Peyer's patch (tissue), 4 donors: ENCODE data around the gene AFF2. TPM values are rescaled to one million over a fixed set of nuclear protein-coding genes. Genes with fewer than 3 reads are reported as not detected.

Source experiments
- DNase-seq, 3 donors: peaks; one replicate each; pipeline ENCODE4 v3.0.0-alpha.2; 2017 to 2019
- H3K27ac ChIP-seq, 4 donors: fragments of 200-600 bp; sonication (generic); one replicate each; pipeline ENCODE4 v1.5.1; 2016 to 2019
- H3K27me3 ChIP-seq, 2 donors: fragments of 200-600 bp; sonication (generic); one replicate each; pipeline ENCODE4 v1.5.1; 2019
- H3K36me3 ChIP-seq, 3 donors: fragments of 200-600 bp; sonication (generic); one replicate each; pipeline ENCODE4 v1.5.1; 2016 to 2019
- H3K4me1 ChIP-seq, 4 donors: fragments of 200-600 bp; sonication (generic); one replicate each; pipeline ENCODE4 v1.5.1; 2016 to 2019
- H3K4me3 ChIP-seq, 4 donors: fragments of 200-600 bp; sonication (generic); 1 replicate in 3 of 4; 2 replicates in 1 of 4; pipeline ENCODE4 v1.5.1; 2016 to 2019; ENCODE audit warnings: mild to moderate bottlenecking in 1 of 4
- H3K9me3 ChIP-seq, 4 donors: fragments of 200-600 bp; sonication (generic); one replicate each; pipeline ENCODE4 v1.5.1; 2016 to 2019; ENCODE audit warnings: mild to moderate bottlenecking in 1 of 4
- POLR2A ChIP-seq, 2 donors: fragments of 450-650 bp; IDR thresholded peaks; one replicate each; pipeline ENCODE4 v1.5.1; 2017; ENCODE audit warnings: antibody characterized with exemption in 2 of 2, mild to moderate bottlenecking in 2 of 2, moderate library complexity in 2 of 2
- total RNA-seq, 4 donors: library from RNA; depleted of rRNA; stranded (reverse); fragments of >200 nt; gene quantifications; one replicate each; pipeline ENCODE4 v1.1.0, GENCODE V29; 2016
- TF ChIP-seq, protein P1 (sequence below), 6 experiments: fragments of 450-650 bp in 4 of 6; fragments of 200-600 bp in 2 of 6; sonication (generic) in 1 of 6; IDR thresholded peaks; one replicate each; pipeline ENCODE4 v1.5.1; 2017 to 2019; ENCODE audit warnings: antibody characterized with exemption in 6 of 6, mild to moderate bottlenecking in 3 of 6, moderate library complexity in 1 of 6

The AFF2 gene
- total RNA-seq, 4 donors from 2014 or later: 0.18 to 2.5 (median 1.9) TPM; not detected in 1

DNA sequence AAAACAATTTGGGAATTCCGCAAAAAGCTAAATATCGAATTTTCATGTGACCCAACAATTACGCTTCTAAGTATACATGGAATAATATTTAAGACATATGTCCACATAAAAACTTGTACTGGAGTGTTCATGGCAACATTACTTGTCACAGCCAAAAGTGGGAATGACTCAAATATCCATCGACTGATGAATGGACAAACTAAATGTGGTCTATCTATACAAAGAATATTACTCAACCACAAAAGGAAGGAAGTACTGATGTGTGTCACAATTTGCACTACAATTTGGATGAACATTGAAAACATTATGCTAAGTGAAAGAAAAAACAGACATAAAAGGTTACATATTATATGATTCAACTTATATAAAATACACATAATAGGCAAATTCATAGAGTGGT lies 71.9 kb downstream of the AFF2 start:
- no peak overlapping the region for H3K27ac ChIP-seq
- TF ChIP-seq, protein P1, sequence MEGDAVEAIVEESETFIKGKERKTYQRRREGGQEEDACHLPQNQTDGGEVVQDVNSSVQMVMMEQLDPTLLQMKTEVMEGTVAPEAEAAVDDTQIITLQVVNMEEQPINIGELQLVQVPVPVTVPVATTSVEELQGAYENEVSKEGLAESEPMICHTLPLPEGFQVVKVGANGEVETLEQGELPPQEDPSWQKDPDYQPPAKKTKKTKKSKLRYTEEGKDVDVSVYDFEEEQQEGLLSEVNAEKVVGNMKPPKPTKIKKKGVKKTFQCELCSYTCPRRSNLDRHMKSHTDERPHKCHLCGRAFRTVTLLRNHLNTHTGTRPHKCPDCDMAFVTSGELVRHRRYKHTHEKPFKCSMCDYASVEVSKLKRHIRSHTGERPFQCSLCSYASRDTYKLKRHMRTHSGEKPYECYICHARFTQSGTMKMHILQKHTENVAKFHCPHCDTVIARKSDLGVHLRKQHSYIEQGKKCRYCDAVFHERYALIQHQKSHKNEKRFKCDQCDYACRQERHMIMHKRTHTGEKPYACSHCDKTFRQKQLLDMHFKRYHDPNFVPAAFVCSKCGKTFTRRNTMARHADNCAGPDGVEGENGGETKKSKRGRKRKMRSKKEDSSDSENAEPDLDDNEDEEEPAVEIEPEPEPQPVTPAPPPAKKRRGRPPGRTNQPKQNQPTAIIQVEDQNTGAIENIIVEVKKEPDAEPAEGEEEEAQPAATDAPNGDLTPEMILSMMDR (IDR thresholded peaks at IDR 0.05): no peak
- no peak for TF ChIP-seq POLR2A (IDR thresholded peaks at IDR 0.05)
- no peak overlapping the region for H3K4me3 ChIP-seq
- no peaks in the 10 kb centered on the region for H3K9me3 ChIP-seq
- H3K4me1 ChIP-seq: no peaks in the 10 kb centered on the region
- no peak for DNase-seq
- no peaks in the 10 kb centered on the region for H3K27me3 ChIP-seq
- H3K36me3 ChIP-seq: no peaks in the 10 kb centered on the region

DNA sequence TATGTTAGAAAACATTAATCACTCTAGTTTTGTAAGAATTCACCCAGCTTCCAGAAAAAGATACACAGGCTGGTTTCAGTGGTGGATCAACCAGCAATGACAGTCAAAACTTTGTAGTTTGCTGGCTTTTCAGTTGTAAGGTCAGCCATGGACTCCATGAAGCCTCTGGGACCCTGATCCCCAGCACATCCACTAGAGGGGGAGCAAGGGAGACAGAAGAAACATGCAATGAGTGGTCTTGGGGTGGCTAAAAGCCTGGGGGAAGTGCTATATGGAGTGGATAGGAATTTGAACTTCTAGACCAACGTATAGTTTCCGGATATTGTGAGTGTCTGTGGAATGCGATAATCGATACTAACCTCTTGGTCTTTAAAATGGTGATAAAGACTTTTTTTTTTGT lies 72.7 kb downstream of the AFF2 start:
- Histone ChIP-seq H3K4me3 (no peak overlapping the region), H3K27me3 (no peaks in the 10 kb centered on the region), H3K9me3 (no peaks in the 10 kb centered on the region), H3K36me3 (no peaks in the 10 kb centered on the region), H3K4me1 (no peaks in the 10 kb centered on the region), H3K27ac (no peak overlapping the region)
- DNase-seq: no peak
- TF ChIP-seq, protein P1 (IDR thresholded peaks at IDR 0.05): no peak
- TF ChIP-seq POLR2A (IDR thresholded peaks at IDR 0.05): no peak

DNA sequence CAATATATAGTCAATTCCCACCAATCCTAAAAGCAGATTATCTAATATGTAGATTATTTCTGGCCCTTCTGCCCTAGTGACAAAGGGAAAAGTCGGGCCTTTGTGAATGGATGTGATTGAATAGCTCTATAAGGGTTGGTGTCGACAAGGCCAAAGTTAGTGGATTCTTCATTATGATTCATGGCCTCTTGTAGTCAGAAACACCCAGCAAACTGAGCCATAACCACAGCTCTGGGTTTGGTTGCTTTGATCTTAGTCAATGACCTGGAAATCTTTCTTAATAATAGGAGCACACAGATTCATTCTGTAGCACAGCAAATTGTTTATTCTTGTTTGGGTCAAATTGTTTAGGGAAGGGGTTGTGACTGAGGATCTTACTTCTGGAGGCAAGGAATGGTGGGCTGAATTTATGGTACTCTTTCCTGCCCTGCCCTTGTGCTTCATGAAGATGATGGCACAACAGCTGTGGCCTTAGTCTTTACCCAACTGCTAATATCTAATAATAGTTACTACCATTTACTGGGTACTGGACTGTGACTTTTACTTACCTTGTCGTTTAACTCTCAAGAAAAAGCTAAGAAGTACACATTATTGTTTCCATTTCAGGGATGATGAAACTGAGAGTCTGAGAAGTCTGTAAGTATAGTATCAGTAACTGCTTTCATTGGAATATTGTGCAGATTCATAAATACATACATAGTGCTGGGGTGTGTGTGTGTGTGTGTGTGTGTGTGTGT lies 74.0 kb downstream of the AFF2 start:
- TF ChIP-seq POLR2A (IDR thresholded peaks at IDR 0.05): no peak
- TF ChIP-seq, protein P1 (IDR thresholded peaks at IDR 0.05): no peak
- Histone ChIP-seq H3K4me1 (no peaks in the 10 kb centered on the region), H3K27me3 (no peaks in the 10 kb centered on the region), H3K9me3 (no peaks in the 10 kb centered on the region), H3K27ac (no peak overlapping the region), H3K4me3 (no peak overlapping the region), H3K36me3 (no peaks in the 10 kb centered on the region)
- no peak for DNase-seq

DNA sequence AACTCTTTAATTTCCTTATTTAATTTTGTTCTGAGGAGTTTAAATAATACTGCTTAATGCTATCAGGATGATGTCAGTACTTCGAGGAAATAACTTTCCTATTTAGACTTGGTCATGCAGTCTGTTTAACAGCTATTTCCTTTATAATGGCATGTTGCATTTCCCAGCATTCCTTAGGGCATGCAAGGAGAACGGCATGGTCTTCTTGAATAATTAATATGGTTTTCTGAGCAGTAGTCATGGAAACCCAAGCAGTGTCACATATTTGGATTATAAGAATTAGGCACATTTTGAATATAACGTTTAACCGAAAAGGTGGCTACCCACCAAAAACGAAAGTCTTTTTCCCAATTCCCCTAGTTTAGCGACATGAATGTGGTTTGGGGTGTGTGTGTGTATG lies 76.0 kb downstream of the AFF2 start:
- Histone ChIP-seq H3K4me1 (no peaks in the 10 kb centered on the region), H3K27me3 (no peaks in the 10 kb centered on the region), H3K9me3 (no peaks in the 10 kb centered on the region), H3K27ac (no peak overlapping the region), H3K36me3 (no peaks in the 10 kb centered on the region), H3K4me3 (no peak overlapping the region)
- no peak for DNase-seq
- TF ChIP-seq, protein P1 (IDR thresholded peaks at IDR 0.05): no peak
- TF ChIP-seq POLR2A (IDR thresholded peaks at IDR 0.05): no peak

DNA sequence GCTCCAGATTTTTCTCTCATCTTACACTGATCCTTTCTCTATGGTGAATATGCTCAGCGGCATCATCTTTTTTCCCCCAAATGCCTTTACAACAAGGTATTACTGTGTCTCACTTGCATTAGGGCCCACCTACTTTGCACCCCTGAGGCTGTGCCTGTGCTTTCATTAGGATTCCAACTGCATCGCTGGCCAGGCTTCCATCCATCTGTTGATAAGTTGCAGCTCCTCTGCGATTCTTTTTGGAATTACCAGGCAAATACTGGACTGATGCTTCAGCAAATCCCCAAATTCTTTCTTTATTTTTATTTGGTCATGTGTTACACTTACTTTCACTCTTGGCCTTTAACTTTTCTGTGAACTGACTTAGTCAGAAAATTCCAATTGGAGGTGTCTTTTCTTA lies 77.3 kb downstream of the AFF2 start:
- Histone ChIP-seq H3K4me1 (no peaks in the 10 kb centered on the region), H3K27ac (no peak overlapping the region), H3K9me3 (no peaks in the 10 kb centered on the region), H3K27me3 (no peaks in the 10 kb centered on the region), H3K4me3 (no peak overlapping the region), H3K36me3 (no peaks in the 10 kb centered on the region)
- TF ChIP-seq POLR2A (IDR thresholded peaks at IDR 0.05): no peak
- TF ChIP-seq, protein P1 (IDR thresholded peaks at IDR 0.05): no peak
- DNase-seq: no peak
